GM21360 (cell line): Measurements from ENCODE around the gene RHO.

Source experiments
- ATAC-seq: cut with Tn5 transposase; IDR thresholded peaks from one replicate; pipeline ENCODE4 v1.9.1; 2021; ENCODE audit warnings: mild to moderate bottlenecking, moderate library complexity; ENCODE audit not compliant: unreplicated experiment

RHO gene

DNA sequence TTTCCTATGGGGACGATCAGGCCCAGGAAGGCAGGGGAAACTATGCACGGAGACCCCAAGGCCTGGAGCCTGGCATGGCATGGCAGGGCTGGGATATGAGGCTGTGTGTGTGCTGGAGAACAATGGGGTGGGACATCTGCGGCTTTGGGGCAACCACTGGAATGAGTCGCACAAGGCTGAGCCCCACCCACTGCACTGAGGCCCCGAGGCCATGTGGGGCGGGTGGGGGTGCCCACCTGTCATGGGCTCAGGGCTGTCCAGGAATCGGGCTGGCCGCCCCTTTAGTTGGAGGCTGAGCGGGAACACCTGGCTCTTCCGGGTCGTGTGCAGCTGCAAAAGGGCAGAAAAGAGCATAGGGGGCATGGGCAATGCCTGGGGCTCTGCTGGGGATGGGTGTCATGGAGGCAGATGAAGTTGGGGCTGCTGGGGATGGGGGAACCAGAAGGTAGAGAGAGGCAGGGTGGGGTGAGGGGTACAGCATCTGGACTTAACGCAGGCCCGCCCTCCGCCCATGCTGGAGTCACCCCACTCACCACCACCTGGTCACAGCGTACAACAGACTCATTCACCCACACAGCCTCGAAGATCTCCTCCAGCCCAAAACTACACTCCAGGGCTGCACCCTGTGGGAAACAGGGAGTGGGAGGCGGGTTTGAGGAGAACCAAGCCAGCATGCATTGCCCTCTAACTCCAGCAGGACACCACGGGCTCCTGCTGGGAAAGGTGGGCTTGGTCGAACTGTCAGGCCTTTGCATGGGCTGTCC, 47.0 kb downstream of the RHO start:
- ATAC-seq: no peak

DNA sequence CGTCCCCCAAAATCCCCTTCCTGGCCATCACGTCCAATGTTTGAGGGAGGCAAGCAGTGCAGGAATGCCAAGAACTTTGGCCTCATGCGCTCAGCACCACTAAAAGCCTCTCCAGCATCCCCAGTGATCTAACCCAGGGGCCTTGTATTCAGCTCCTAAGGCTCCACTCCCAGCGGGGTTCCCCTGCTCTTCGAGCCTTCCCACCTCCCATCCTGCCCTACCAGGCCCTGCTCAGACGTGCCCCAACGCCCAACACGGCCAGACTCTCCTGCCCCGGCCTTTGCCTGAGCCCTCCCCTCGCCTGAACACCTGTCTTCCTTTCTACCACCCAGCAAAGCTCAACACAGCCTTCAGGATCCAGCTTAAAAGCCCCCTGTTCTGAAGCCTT, 47.6 kb downstream of the RHO start:
- ATAC-seq: no peak

DNA sequence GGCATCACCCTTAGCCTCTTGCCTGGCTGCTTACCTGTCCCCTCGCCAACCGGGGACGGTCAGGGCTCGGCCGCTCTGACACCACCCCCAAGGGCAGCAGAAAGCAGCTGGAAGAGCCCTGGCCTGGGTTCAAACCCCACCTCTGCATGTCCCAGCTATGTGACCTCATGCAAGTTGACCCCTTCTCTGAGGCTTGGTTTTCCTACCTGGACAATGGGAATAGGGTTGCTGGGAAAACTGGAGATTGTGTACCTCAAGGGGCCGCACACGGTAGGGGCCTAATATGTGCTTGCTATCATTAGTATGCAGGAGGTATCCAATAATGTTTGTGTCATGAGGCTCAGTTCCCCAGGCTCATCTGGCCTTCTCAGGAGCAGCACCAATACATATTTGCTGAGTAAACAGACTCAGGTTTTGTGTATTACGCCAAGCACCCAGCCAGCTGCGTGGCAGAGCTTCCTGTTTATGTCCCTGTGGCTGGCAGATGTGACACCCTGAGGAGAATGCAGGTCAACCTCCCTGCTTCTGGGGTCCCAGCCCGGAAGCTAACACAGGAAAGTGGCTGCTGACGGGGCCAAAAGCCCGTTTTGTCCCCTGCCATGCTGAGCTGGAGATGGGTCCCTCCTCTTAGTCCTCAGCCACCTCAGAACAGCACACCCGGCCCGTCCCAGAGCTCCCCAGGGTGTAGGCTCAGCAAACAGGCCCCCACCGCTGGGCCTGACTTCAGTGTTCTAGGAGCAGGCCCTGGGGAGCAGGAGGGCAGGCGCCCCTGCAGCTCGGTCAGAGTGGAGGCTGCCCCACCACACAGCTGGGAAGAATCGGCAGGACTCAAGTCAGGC, 48.3 kb downstream of the RHO start:
- ATAC-seq: no peak

GRCh38 chr3:129577366-129577765, 48.9 kb downstream of the RHO start:
- no peak for ATAC-seq

DNA sequence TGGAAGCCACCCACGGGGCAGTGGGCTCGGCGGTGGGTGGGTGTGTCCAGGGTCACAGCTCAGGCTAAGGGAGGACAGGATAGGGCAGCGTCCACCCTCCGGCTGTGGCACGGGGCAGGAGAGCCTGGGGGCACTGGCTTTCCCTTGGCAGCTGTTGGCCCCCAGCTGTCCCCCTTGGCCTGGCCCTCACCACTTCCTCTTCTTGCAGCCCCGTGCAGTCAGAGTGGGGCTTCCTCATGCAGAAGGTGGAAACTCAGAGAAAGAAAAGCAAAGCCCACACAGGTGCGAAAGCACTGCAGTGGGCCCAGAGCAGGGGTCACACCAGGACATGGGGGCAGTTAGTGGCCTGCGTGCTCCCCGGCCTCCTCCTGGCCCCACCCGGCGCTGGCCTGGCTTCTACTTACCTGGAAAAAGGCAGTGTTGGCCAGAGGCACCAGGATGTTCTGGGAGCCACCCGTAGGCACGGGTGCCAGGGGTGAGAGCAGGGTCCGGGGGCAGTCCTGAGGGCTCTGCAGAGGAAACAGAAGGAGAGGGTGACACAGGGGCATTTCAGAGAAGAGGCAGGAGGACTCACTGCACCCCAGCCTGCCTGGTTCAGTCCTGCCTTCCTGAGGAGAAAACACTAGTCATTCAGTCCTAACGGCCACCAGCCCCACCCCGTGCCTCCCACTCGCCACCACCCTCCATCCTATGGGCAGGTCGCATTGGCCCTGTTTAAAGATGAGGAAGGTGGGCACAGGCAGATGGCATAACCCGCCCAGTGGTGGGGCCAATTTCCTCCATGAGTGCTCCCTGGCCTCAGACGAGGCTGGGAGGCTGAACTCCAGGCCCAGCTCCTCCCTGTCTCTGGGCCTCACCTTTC, 49.7 kb downstream of the RHO start:
- peak; percentile 54 for ATAC-seq

GRCh38 chr3:129579991-129580390, 51.6 kb downstream of the RHO start:
- ATAC-seq: no peak

DNA sequence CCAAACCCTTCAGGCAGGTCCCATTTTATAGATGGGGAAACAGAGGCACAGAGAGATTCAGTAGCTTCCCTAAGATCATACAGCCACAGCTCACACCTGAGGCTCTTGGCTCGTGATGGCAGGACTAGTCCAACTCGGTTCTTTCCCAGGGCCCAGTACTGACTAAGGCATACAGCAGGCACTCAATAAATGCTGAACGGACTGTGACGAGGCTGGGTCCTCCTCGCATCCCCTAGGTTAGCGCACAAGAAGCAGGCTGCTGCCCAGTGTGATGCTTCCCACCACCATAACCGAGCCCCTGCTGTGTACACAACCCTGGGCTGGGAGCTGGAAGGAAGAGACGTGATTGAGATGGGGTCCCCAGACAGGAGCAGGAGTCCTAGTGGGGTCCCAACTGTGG, 53.2 kb downstream of the RHO start:
- ATAC-seq: no peak

DNA sequence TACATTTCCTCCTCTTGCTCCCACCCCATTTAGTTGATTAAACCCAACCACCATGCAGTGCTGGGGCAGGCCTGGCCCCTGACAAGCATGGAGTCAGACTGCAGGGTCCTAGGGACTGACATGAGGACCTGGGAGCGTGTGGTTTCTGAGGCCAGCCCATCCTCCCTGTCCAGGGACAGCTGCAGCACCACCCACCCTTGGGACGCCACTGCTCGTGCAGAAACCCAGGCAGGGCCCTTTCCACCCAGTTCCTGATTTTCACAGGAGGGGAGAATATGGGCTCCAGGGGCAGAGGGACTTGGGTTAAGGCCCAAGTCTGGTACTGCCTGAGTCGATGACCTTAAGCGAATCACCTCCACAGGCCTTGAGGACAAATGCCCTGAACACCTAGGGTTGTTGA, 54.4 kb downstream of the RHO start:
- no peak for ATAC-seq

DNA sequence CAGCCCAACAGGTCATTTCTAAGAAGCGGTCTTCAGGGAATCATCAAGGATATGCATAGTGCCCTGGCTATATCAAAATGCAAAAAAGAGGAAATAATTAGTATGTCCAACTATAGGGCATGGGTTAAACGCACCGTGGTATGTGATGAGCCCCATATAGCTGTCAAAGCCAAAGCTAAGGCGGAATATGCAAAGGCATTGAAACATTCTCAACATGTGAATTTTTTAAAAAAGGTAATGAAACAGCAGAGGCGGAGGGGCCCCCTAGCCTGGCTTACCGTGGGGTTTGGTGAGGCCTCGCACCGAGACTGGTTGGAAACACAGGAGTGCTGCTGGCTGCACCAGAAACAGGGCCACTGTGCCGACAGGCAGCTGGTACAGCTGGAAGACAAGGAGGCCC, 54.9 kb downstream of the RHO start:
- ATAC-seq: no peak

GRCh38 chr3:129584631-129585030, 56.2 kb downstream of the RHO start:
- ATAC-seq: no peak
